Measurements from ENCODE around the gene ETV3L.

ETV3L gene

GRCh38 chr1:157069601-157070000 lies 30.0 kb downstream of the ETV3L start:
- no peak for DNase-seq

- peak in 1 of 2 donors; percentile 15 for DNase-seq
Measured at GRCh38 chr1:157059241-157059640, 40.4 kb downstream of the ETV3L start.

GRCh38 chr1:157056269-157056668 lies 43.3 kb downstream of the ETV3L start:
- peak; percentile 14 to 31 for DNase-seq

- DNase-seq, result peak; percentile 62 to 80
Measured at GRCh38 chr1:157055729-157056128, 43.9 kb downstream of the ETV3L start.

- no peak for DNase-seq
Measured at GRCh38 chr1:157050836-157051235, 48.8 kb downstream of the ETV3L start.

GRCh38 chr1:157047062-157047410 lies 52.6 kb downstream of the ETV3L start:
- no peak for DNase-seq

- peak; percentile 64 to 70 for DNase-seq
Measured at GRCh38 chr1:157045250-157046218, 54.1 kb downstream of the ETV3L start, which contains the start of gene ARHGEF11. ARHGEF11 (minus strand) TSS chr1:157045742; CDS start chr1:157044330, 1,412 bp downstream.

DNA sequence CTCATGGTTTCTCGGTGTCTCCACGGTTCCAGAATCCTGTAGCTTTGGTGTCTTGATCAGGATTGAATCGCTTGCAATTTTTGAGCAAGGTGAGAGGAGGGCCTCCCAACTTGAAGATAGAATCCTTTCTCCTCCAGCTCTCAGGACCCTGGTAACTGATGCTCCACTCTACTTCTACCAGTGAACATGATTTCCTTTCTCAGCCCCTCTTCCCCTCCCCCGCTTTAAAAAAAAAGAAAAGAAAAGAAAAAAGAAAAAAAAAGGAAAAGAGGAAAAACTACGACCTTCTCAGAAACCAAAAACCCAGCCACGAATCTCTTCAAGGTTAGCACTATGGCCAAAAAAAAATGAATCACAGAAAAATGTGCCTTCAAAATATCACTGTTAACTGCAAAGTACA lies 55.3 kb downstream of the ETV3L start:
- DNase-seq, result no peak

GRCh38 chr1:157043685-157044084 lies 55.9 kb downstream of the ETV3L start:
- no peak for DNase-seq

- DNase-seq, result no peak
Measured at GRCh38 chr1:157042846-157043245, 56.8 kb downstream of the ETV3L start.

Data from inflammatory macrophage treated with lipopolysaccharide for 1 hour (primary cell).